HG03378 (cell line): Measurements from ENCODE around the gene NKX2-1.
"Not testable (repeated sequence)": the region's sequence is repeated elsewhere in the genome, so short reads cannot be mapped to it uniquely, and the experiment has no call there.

Experiments used
- ATAC-seq: cut with Tn5 transposase; IDR thresholded peaks from one replicate; pipeline ENCODE4 v1.9.1; 2021; ENCODE audit warnings: mild to moderate bottlenecking, moderate library complexity; ENCODE audit not compliant: unreplicated experiment

Gene NKX2-1

GRCh38 chr14:36519431-36520321, at the start of gene NKX2-1:
Gene NKX2-1, minus strand, starts transcription at chr14:36520232. Its CDS starts 103 bp downstream, at chr14:36520129.
- no peak for ATAC-seq

DNA sequence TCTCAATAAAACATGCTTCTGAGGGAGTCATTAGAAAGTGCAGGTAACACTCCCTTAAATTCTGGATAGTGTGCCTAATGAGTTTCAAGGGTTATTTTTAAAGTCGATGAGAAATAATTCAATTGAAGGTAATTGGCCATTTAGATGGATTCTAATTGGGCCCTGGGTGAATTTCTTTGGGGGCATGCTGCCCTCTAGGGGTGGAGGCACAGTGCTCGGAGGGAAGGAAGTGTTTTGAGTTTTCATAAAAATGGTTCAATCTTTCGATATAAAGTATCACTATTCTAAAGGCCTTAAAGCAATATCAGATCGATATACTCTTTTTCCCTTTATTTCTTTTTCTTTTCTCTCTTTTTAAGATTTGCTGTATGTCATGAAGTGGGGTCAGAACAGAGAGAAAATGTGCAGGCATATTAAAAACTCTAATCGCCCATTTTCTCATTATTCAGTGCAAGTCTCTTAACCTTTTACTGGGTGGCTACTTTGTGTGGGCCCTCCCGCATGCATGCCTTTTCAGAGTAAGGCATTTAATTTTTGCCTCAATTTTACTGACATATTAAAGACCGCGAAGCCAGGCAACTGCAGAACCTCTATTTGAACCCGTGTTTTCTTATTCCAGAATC, 36.9 kb upstream of the NKX2-1 start:
- ATAC-seq: no peak

DNA sequence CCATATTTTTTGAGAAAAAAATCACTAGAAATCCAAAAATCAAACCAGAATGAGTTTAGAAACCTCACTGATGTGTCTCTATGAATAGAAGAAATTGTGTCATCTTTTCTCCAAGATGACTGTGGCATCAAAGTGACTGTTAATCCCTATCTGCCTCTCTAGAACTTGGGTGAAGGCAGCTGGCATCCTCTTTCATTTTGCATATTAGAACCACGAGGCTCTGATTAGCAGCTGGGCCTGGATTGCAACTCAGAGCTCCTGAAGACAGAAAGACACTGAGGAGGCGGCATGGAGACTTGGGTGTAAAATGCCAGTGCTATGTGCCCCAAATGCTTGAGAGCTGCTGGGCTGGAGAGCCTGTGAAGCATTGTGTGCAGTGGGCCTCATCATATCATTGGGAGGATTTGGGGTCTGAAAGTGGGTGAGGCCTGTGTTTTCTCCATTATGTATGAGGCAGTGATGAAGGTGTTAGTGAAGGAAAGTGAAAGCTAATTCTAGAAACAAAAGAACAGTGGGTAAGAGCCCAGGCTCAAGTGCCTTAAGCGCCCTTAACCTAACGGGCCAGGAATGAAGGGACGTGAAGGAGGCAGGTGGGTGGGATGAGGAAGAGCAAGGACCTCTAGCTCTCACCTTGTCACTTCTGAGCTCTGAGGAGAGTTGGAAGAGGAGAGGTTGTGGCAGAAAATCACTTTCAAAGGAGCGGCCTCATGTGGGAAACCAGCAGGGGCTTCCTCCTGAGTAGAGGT, 36.1 kb upstream of the NKX2-1 start:
- no peak for ATAC-seq

GRCh38 chr14:36553656-36554260, 33.7 kb upstream of the NKX2-1 start:
- ATAC-seq: peak; percentile 63

GRCh38 chr14:36550899-36551298, 30.9 kb upstream of the NKX2-1 start:
- no peak for ATAC-seq

DNA sequence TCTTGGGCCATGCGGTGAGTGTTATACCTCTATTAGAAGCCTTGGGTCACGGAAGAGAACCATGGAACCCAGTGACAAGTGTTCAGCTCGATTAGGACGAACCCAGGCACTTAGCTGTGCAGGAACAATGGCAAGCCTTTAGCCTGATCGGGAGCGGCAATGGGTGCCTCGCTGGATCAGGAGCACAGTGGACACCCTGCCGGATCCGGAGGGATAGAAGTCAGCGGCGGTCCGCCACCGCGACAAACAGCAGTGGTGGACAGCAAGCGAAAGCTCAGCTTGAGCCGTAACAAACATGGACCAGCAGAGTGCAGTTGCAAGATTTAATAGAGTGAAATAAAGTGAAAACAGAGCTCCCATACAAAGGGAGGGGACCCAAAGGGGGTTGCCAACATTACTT, 24.2 kb upstream of the NKX2-1 start:
- ATAC-seq: not testable (repeated sequence)

DNA sequence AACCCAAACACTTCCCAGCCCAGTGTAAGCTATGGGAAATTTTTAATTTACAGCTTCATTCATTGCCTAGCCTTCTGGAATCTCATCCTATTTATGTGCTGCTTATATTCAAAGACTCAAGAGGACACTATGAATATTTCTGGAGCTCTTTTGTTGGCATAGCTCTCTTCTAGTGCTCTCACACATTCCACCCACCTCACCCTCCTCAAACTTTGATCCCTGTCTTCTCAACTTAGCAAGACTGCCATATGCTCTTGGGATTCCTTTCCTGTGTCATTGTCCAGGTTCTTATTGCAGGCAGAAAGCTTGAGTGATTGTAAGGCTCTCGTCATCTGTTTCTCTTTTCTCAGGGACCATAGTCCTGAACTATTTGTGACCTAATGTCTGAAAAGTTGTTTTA, 18.0 kb upstream of the NKX2-1 start:
- ATAC-seq: no peak

DNA sequence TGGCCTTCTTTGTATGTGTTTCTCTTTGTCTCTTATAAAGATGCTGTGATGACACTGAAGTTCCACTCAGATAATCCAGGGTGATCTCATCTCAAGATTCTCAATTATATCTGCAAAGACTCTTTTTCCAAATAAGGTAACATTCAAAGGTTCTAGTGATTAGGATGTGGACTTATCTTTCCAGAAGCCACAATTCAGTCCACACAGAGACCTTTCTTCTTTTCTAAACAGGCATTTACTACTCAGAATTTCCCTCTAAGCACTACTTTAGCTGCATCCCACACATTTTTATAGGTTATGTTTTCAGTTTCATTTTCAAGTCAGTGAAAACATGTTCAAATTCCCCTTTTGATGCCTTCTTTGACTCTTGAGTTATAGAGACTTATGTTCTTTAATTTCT, 9.0 kb upstream of the NKX2-1 start:
- ATAC-seq: no peak

DNA sequence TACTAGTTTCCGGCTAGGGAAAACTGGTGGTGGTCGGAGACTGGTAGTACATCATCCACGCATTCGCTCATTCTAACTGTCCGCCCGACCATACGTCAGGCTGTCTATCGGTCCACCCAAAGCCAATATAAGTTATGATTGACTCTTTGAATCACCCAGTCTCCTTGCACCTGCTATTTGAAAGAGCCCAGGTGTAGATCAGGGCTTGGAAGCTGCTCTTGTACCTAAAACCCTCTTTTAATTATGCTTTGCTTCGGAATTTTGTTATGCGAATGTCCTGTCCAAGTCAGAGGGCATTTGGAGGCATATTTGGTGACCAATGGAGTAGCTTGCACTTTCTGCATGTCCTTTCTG, 5.7 kb upstream of the NKX2-1 start:
- ATAC-seq: no peak

DNA sequence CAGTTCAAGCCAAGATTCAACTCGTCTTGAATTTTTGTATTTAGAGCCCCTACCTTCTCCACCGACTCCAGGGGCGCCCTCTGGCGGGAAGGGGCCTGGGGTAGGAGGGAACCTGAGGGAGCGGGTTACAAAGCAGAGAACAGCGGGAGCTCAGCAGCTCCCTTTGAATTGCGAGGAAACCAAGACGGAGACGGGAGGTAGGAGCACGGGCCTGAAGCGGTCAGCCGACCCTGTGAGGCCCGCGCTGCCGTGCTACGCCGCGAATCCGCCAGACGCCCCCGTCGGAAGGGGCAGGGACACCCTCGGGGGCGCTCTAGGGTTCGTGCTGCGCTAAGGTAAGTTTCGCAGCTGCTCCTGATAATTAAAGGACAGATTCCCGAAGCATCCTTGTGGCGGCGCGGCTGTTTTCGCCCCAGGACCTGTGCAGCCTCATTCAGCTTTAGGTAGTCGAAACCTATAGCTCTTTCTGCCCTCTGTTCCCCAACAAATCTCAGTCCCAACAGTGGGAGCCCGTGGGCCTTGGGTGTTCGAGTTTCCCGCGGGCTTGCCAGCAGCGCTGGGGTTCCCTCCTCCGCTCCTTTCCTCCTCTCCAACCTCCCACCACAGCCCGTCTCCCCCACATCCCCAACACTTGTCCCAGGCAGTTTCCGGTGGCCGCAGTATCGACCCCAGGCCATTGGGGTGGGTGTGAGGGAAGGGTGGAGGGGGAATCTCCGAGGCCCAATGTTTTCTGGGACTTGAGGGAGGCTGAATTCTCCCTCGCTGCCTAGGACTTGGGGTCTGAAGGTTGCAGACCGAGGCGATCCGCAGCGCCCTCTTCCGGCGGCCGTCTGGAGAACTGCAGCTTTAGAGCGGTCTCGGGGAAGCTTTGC, 5.1 kb upstream of the NKX2-1 start:
- ATAC-seq: no peak

GRCh38 chr14:36524220-36524837, 4.3 kb upstream of the NKX2-1 start:
- no peak for ATAC-seq

DNA sequence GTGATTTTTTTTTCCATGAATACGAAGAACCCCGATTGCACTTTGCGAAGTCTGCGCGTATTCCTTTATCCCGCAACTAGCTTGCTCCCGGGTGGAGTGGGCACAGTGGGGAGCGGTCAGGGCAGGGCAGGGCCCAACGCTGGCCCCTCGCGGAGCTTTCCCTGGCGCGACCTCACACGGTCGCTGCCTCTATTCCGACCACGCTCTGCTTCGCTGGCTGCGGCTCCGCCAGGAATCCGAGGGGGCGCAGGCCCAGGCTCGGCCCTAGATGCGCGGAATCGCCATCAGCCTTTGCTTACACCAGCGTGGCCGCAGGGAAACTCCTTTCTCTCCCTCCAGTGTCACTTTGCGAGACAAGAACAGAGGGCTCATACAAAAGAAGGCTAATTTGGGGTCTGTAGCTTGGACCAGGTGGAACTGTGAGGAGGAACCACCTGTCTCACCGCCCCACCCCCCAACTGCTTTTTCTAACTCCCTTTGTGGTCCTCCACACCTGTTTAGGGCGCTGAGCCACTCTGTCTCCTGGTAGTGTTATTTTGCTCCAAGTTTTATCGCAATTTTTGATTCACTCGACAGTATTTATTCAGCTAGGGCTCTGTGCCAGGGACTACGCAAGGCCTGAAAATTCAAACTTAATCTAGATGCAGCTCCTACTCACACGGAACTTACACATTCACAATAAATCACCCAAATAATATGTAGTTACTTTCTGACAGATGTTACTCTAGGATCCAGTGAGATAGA, 3.1 kb upstream of the NKX2-1 start:
- no peak for ATAC-seq

GRCh38 chr14:36522347-36522971, 2.4 kb upstream of the NKX2-1 start:
- ATAC-seq: no peak

GRCh38 chr14:36521598-36522345, 1.7 kb upstream of the NKX2-1 start:
- ATAC-seq: no peak

DNA sequence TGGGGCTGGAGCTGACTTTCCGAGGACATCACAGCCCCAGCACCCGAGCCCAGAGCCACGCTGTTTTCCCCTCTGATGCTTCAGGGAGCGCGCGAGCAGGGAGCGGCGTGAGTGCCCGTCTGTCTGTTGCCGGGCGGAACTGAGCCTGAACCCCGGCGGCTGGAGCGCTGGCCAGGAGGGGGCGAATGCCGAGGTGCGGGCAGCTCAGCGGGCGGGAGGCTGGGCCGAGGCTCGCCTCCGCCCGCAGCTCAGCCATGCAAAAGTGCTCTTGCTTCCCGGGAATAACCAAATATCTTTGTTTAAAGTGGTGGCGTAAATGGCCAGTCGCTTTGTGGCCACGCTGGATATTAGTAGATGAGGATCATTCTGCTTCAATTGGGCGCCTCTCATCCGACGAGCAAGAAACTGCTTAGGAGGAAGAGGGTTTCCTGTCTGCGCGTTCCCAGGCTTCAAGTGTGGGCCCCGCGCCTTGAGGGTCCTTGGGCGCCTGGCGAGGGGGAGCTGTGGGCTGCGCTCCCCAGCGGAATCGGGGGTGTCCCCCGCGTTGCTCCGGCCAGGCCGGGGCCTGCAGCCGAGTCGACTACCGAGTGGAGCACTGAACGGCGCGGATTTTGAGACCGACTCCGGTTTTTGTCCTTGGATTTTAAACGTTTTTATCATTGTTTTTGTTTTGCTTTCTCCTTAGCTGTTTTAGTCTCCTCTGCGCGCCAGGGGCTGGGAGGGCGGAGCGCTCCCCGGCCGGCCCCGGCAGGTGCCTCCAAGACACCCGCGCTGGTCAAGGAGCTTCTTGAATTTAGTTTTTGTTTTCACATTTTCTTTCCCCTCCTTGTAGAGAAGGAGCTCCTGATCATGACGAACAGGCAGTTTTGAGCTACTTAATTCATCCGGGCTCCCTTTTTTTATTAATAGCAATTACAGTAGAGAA, 831 bp upstream of the NKX2-1 start:
- no peak for ATAC-seq

- ATAC-seq: no peak
These were observed 1.2 kb downstream of the NKX2-1 start for GRCh38 chr14:36518586-36519430.
